ENCODE measurements around the gene IGBP1.
"Not testable (repeated sequence)": the region's sequence is repeated elsewhere in the genome, so short reads cannot be mapped to it uniquely, and the experiment has no call there.

The IGBP1 gene

DNA sequence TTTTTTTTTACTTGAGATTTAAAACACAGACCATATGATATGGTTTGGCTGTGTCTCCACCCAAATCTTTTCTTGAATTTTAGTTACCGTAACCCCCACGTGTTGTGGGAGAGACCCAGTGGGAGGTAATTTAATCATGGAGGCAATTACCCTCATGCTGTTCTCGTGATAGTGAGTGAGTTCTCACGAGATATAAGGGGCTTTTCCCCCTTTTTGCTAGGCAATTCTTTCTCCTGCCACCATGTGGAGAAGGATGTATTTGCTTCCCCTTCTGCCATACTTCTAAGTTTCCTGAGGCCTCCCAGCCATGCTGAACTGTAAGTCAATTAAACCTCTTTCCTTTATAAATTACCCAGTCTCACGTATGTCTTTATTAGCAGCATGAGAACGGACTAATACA, 76.3 kb downstream of the IGBP1 start:
- H3K9me3 ChIP-seq (ENCODE audit: low read length), result not testable (repeated sequence)

More for the DNA sequence above, 76.3 kb downstream of the IGBP1 start:
- not testable (repeated sequence) for H3K27me3 ChIP-seq (ENCODE audit: control insufficient read depth in 1 of 2, insufficient read depth in 2 of 2, low read length in 2 of 2); H3K9ac ChIP-seq (ENCODE audit: low read length); H3K27ac ChIP-seq (ENCODE audit: low read depth, low read length); H3K4me1 ChIP-seq (ENCODE audit: insufficient read depth, low read length); H3K36me3 ChIP-seq (ENCODE audit: insufficient read depth, low read length); H3K4me3 ChIP-seq (ENCODE audit: low read depth in 1 of 2, low read length in 2 of 2)

Data from muscle layer of colon (tissue), 2 donors.